Measurements from ENCODE around the gene RNF150.

The RNF150 gene

GRCh38 chr4:140969296-140969695, 164.0 kb downstream of the RNF150 start:
- DNase-seq, result no peak

- DNase-seq, result no peak
These were observed 164.9 kb downstream of the RNF150 start for GRCh38 chr4:140968371-140968770.

GRCh38 chr4:140963883-140964282, 169.4 kb downstream of the RNF150 start:
- no peak for DNase-seq

- DNase-seq, result no peak
These were observed 177.6 kb downstream of the RNF150 start for GRCh38 chr4:140955641-140956040.

GRCh38 chr4:140952717-140953116, 180.6 kb downstream of the RNF150 start:
- no peak for DNase-seq

- no peak for DNase-seq
These were observed 185.8 kb downstream of the RNF150 start for GRCh38 chr4:140947506-140947905.

GRCh38 chr4:140945106-140945505, 188.2 kb downstream of the RNF150 start:
- no peak for DNase-seq

- no peak for DNase-seq
These were observed 188.7 kb downstream of the RNF150 start for GRCh38 chr4:140944572-140944971.

- DNase-seq, result no peak
These were observed 189.1 kb downstream of the RNF150 start for GRCh38 chr4:140944199-140944515.

- no peak for DNase-seq
These were observed 189.6 kb downstream of the RNF150 start for GRCh38 chr4:140943486-140944198.

- DNase-seq, result no peak
These were observed 192.7 kb downstream of the RNF150 start for GRCh38 chr4:140940589-140940988.

- DNase-seq, result no peak
These were observed 195.4 kb downstream of the RNF150 start for GRCh38 chr4:140937866-140938265.

- no peak for DNase-seq
These were observed 198.0 kb downstream of the RNF150 start for GRCh38 chr4:140935254-140935653.

GRCh38 chr4:140932501-140933045, 200.7 kb downstream of the RNF150 start:
- DNase-seq, result no peak

GRCh38 chr4:140931911-140932310, 201.4 kb downstream of the RNF150 start:
- DNase-seq, result no peak

- no peak for DNase-seq
These were observed 202.7 kb downstream of the RNF150 start for GRCh38 chr4:140930557-140930956.

GRCh38 chr4:140930011-140930410, 203.3 kb downstream of the RNF150 start:
- no peak for DNase-seq

GRCh38 chr4:140928880-140929279, 204.4 kb downstream of the RNF150 start:
- DNase-seq, result no peak

GRCh38 chr4:140926672-140927071, 206.6 kb downstream of the RNF150 start:
- no peak for DNase-seq

GRCh38 chr4:140925417-140925816, 207.9 kb downstream of the RNF150 start:
- no peak for DNase-seq

- no peak for DNase-seq
These were observed 208.4 kb downstream of the RNF150 start for GRCh38 chr4:140924761-140925392.

GRCh38 chr4:140906993-140907962, 226.0 kb downstream of the RNF150 start:
- DNase-seq, result no peak

GRCh38 chr4:140904904-140905303, 228.4 kb downstream of the RNF150 start:
- no peak for DNase-seq

All from bone marrow (tissue), 2 donors.